Measurements from ENCODE around the gene OXLD1. TPM values are rescaled to one million over a fixed set of nuclear protein-coding genes. Genes with fewer than 3 reads are reported as not detected.

The OXLD1 gene
- total and polyA plus RNA-seq, 2 donors (not counting 1 experiment from before 2014, with no cell fraction given) = 39.5 to 102 TPM

DNA sequence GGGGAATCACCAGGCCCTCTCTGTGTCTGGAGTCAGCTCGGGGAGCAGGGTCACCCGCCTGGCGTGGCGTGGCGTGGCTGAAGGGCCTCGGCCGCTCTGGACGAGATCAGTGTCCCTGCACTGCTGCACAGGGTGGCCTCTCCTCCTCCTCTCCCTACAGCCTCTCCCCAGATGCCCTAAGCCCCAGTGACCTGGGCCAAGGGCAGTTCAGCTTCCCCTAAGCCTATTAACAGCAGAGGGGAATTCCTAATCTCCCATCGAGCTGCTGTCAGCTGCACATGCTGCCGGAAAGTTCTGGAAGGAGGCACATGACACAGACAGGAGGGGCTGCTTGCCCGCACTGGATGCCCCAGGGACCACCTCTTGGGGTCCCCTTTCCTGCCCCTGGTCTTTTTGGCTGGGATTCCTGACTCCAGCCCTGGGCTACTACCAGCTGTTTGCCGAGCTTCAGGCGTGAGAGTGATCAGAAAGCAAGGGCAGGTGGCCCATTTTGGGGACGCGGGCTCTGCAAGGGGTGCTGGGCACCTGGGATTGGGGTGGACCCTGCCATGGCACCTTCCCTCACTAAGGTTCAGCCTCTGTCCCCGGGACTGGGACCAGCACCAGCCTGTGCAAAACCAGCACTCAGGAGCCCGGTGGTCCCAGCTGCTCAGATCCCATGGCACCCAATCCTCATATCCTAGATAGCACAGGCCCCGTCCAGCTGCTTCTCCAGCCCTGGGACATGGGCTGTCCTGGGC lies 10.9 kb downstream of the OXLD1 start:
- Histone ChIP-seq H3K9ac (ENCODE audit: low read length) (no peak overlapping the region), H3K27ac (ENCODE audit: low read length in 2 of 2) (no peak overlapping the region), H3K4me1 (ENCODE audit: control insufficient read depth in 2 of 2, insufficient read depth in 2 of 2, low read length in 2 of 2) (peaks cover 12 to 18% of the 10 kb centered on the region in 2 donors), H3K79me2 (ENCODE audit: control insufficient read depth, insufficient read depth, low read length) (no peaks in the 10 kb centered on the region), H3K9me3 (ENCODE audit: control extremely low read depth in 1 of 3, control insufficient read depth in 2 of 3, insufficient read depth in 1 of 3, low read length in 2 of 3) (peaks cover 0 to 4% (median 0%) of the 10 kb centered on the region in 3 donors), H4K20me1 (ENCODE audit: control insufficient read depth, insufficient read depth, low read length, poor library complexity, severe bottlenecking) (no peaks in the 10 kb centered on the region), H2AFZ (ENCODE audit: insufficient read depth, low read depth, low read length, poor library complexity, severe bottlenecking) (no peak overlapping the region), H3K36me3 (replicated peaks in 1 of 2; ENCODE audit: control extremely low read depth in 1 of 2, control insufficient read depth in 1 of 2, extremely low read depth in 1 of 2, insufficient read depth in 2 of 2, low read length in 1 of 2) (no peaks in the 10 kb centered on the region), H3K27me3 (replicated peaks in 1 of 4; ENCODE audit: control extremely low read depth in 1 of 4, control insufficient read depth in 3 of 4, insufficient read depth in 4 of 4, low read length in 3 of 4) (peaks cover 0 to 18% (median 4%) of the 10 kb centered on the region in 4 experiments), H3K4me2 (replicated peaks; ENCODE audit: low read depth, low read length, poor library complexity, severe bottlenecking) (no peak overlapping the region), H3K4me3 (ENCODE audit: control extremely low read depth in 1 of 5, extremely low read depth in 1 of 5, insufficient read depth in 1 of 5, low read depth in 2 of 5, low read length in 4 of 5) (no peak overlapping the region)
- no peak overlapping the region for H3K4me3 Mint-ChIP-seq
- peaks cover 7% of the 10 kb centered on the region for H3K27me3 Mint-ChIP-seq
- no peaks in the 10 kb centered on the region for H3K9me3 Mint-ChIP-seq (ENCODE audit: insufficient read depth)
- H3K27ac Mint-ChIP-seq = no peak overlapping the region
- DNase-seq (no peak), ATAC-seq (ENCODE audit: low read depth) (no peak)
- 95% methylated on average over 18 of the region's 18 CpGs for WGBS (ENCODE audit: insufficient coverage)
- POLR2A ChIA-PET = interaction anchor here (0.9 kb wide), 1 partner anchor 15 kb away, joined by 3 read pairs; no protein-coding TSS in a partner anchor
- intact Hi-C loops (cut with micrococcal nuclease) = no loop called here
- peaks cover 15% of the 10 kb centered on the region for H3K4me1 Mint-ChIP-seq
- CTCF ChIA-PET = no interaction called here
- TF ChIP-seq CTCF (IDR thresholded peaks at IDR 0.05) = no peak
- TF ChIP-seq EZH2 (IDR thresholded peaks at IDR 0.05; ENCODE audit: borderline replicate concordance, insufficient read depth, low read depth, low read length, poor library complexity, severe bottlenecking) = no peak

Data from B cell (primary cell).